Endothelial cell of umbilical vein (primary cell): Measurements from ENCODE around the gene ACTN1. TPM values are rescaled to one million over a fixed set of nuclear protein-coding genes. Genes with fewer than 3 reads are reported as not detected.

Experiments
- BruUV-seq: library from RNA; stranded (reverse); fragments of 400-500 nt; replicated peaks from 2 replicates; lab custom pipeline; 2021; lab: Mats Ljungman, UMichigan
- CTCF ChIA-PET: fragments of 300-600, 350-600 bp; sonication (Branson Sonifier 250); formaldehyde crosslinking; loops from one replicate; lab custom pipeline; 2021; ENCODE audit warnings: antibody characterized with exemption, inconsistent platforms; lab: Charles Lee
- POLR2A ChIA-PET: fragments of 300-600, 350-600 bp; sonication (Branson Sonifier 250); formaldehyde crosslinking; loops from one replicate; lab custom pipeline; 2021; ENCODE audit warnings: antibody characterized with exemption, inconsistent platforms; lab: Charles Lee
- DNase-seq: peaks from one replicate; pipeline ENCODE4 v3.0.0-alpha.2; 2011; ENCODE audit warnings: low read depth, low spot score
- FAIRE-seq: peaks from 2 replicates; lab custom pipeline; 2011; peaks lifted over from hg19 to GRCh38; lab: Jason Lieb, UNC
- H2AFZ ChIP-seq: 2 replicates; pipeline ENCODE4 v1.6.0; 2012; ENCODE audit warnings: low read depth, low read length, control low read depth, inconsistent platforms
- H3K27ac ChIP-seq: 2 replicates; pipeline ENCODE4 v1.5.1; 2011; ENCODE audit warnings: low read depth, mild to moderate bottlenecking, control low read depth, low read length, moderate library complexity; ENCODE audit not compliant: insufficient read depth
- H3K27me3 ChIP-seq, 2 experiments: 2 replicates each; pipeline versions ENCODE4 v1.6.0 to v1.6.1; 2011; ENCODE audit warnings: low read length in 2 of 2, mixed read lengths in 1 of 2; ENCODE audit not compliant: control insufficient read depth in 2 of 2, insufficient read depth in 2 of 2
- H3K36me3 ChIP-seq, 2 experiments: 2 replicates in 1 of 2; 3 replicates in 1 of 2; pipeline ENCODE4 v1.5.1; 2011; ENCODE audit warnings: low read length in 2 of 2, mild to moderate bottlenecking in 1 of 2, moderate library complexity in 1 of 2; ENCODE audit not compliant: control insufficient read depth in 2 of 2, insufficient read depth in 2 of 2; ENCODE audit errors: extremely low read depth in 1 of 2
- H3K4me1 ChIP-seq: 3 replicates; pipeline ENCODE4 v1.5.1; 2011; ENCODE audit warnings: mild to moderate bottlenecking, low read length; ENCODE audit not compliant: control insufficient read depth, insufficient read depth; ENCODE audit errors: extremely low read depth
- H3K4me2 ChIP-seq: 2 replicates; pipeline ENCODE4 v1.6.1; 2011; ENCODE audit warnings: low read length, control low read depth, mixed read lengths; ENCODE audit not compliant: insufficient read depth
- H3K4me3 ChIP-seq, 3 experiments: fragments of 200-600 bp in 1 of 3; sonication (generic), shearing (Covaris generic) in 1 of 3; replicated peaks in 1 of 3; 2 replicates each; pipeline ENCODE4 v1.5.1; 2011 to 2016; ENCODE audit warnings: control low read depth in 3 of 3, low read length in 3 of 3, mild to moderate bottlenecking in 2 of 3, inconsistent platforms in 1 of 3, low read depth in 1 of 3, moderate library complexity in 1 of 3; ENCODE audit not compliant: insufficient read depth in 1 of 3
- H3K79me2 ChIP-seq: 2 replicates; pipeline ENCODE4 v1.6.0; 2012; ENCODE audit warnings: low read length, inconsistent platforms; ENCODE audit not compliant: control insufficient read depth, insufficient read depth
- H3K9ac ChIP-seq: replicated peaks from 2 replicates; pipeline ENCODE3; 2011; ENCODE audit warnings: low read length, control low read depth; ENCODE audit not compliant: insufficient read depth; ENCODE audit errors: extremely low read depth
- H3K9me1 ChIP-seq: replicated peaks from 3 replicates; pipeline ENCODE4 v1.6.0; 2011; ENCODE audit warnings: mild to moderate bottlenecking, low read length; ENCODE audit not compliant: control insufficient read depth, insufficient read depth; ENCODE audit errors: extremely low read depth
- H3K9me3 ChIP-seq: replicated peaks from 2 replicates; pipeline ENCODE4 v1.5.1; 2012; ENCODE audit warnings: low read length, inconsistent platforms; ENCODE audit not compliant: control insufficient read depth, insufficient read depth
- H4K20me1 ChIP-seq: replicated peaks from 2 replicates; pipeline ENCODE3; 2011; ENCODE audit warnings: mild to moderate bottlenecking, low read length; ENCODE audit not compliant: control insufficient read depth, insufficient read depth; ENCODE audit errors: extremely low read depth
- CTCF ChIP-seq, 2 donors: IDR thresholded peaks; 1 replicate in 1 of 2; 2 replicates in 1 of 2; pipeline ENCODE4 v1.5.1; 2011; ENCODE audit warnings: low read length in 2 of 2, mild to moderate bottlenecking in 2 of 2, moderate library complexity in 2 of 2, control low read depth in 1 of 2, inconsistent platforms in 1 of 2, low read depth in 1 of 2; ENCODE audit not compliant: insufficient read depth in 1 of 2; ENCODE audit errors: extremely low read depth in 1 of 2
- EZH2 ChIP-seq: IDR thresholded peaks from 2 replicates; pipeline ENCODE4 v1.6.1; 2012; ENCODE audit warnings: borderline replicate concordance, low read depth, mild to moderate bottlenecking, moderate library complexity, low read length, inconsistent platforms; ENCODE audit not compliant: severe bottlenecking
- FOS ChIP-seq: IDR thresholded peaks from 2 replicates; pipeline ENCODE4 v1.6.1; 2011; ENCODE audit warnings: mild to moderate bottlenecking, low read length, moderate library complexity, borderline replicate concordance; ENCODE audit not compliant: insufficient read depth
- GATA2 ChIP-seq: IDR thresholded peaks from 2 replicates; pipeline ENCODE4 v1.7.0; 2011; ENCODE audit warnings: low read depth, mild to moderate bottlenecking, moderate library complexity, mixed read lengths, low read length; ENCODE audit not compliant: insufficient read length, insufficient read depth
- JUN ChIP-seq: IDR thresholded peaks from 2 replicates; pipeline ENCODE4 v1.6.1; 2011; ENCODE audit warnings: borderline replicate concordance, low read depth; ENCODE audit not compliant: insufficient read length, insufficient read depth
- MAX ChIP-seq: IDR thresholded peaks from 2 replicates; pipeline ENCODE4 v1.6.1; 2011; ENCODE audit not compliant: insufficient read depth, insufficient read length
- MYC ChIP-seq: IDR thresholded peaks from one replicate; pipeline ENCODE4 v1.6.1; 2011; ENCODE audit warnings: mild to moderate bottlenecking, low read depth, low read length
- POLR2A ChIP-seq: IDR thresholded peaks from 2 replicates; pipeline ENCODE4 v1.6.1; 2012; ENCODE audit warnings: low read depth, mild to moderate bottlenecking, control low read depth, low read length
- POLR2AphosphoS5 ChIP-seq: IDR thresholded peaks from 2 replicates; pipeline ENCODE4 v1.6.1; 2012; ENCODE audit warnings: low read depth, mild to moderate bottlenecking, control low read depth, low read length, moderate library complexity; ENCODE audit not compliant: insufficient read depth
- dilution Hi-C: fragments of 300-500 bp; cut with MboI; formaldehyde crosslinking; loops from one replicate; pipeline ENCODE4 v1.15.0; 2019; ENCODE audit warnings: low sequenced_read_pairs; ENCODE audit not compliant: extremely low pct_ligation_motif_present
- intact Hi-C: fragments of 100-400 bp; cut with micrococcal nuclease; formaldehyde crosslinking; loops from one replicate; pipeline ENCODE4 v1.10.0; 2022
- polyA plus RNA-seq, 4 experiments: library from polyadenylated mRNA; depleted of rRNA in 3 of 4; stranded (reverse) in 3 of 4; unstranded in 1 of 4; fragments of >200 nt; gene quantifications; 2 replicates each; pipeline versions ENCODE4 v1.2.1 to v1.2.3, GENCODE V29; 2011 to 2012; ENCODE audit warnings: missing spikeins in 1 of 4
- total RNA-seq: library from RNA; stranded (reverse); gene quantifications from 2 replicates; pipeline ENCODE4 v1.2.3, GENCODE V29; 2021

Gene ACTN1
- total and polyA plus RNA-seq, 2 donors (not counting 3 experiments of a cell fraction or from before 2014, with no cell fraction given), result 442 to 463 TPM

GRCh38 chr14:68828698-68829097 lies 150.4 kb downstream of the ACTN1 start:
- no peaks in the 10 kb centered on the region for H3K9me3 ChIP-seq
- H4K20me1 ChIP-seq, result no peaks in the 10 kb centered on the region
- H3K4me1 ChIP-seq, result no peaks in the 10 kb centered on the region
- no TSS peak for BruUV-seq
- H3K27ac ChIP-seq, result no peak overlapping the region
- no peak for DNase-seq
- dilution Hi-C loops (no loop called here), intact Hi-C loops (no loop called here)
- no peak overlapping the region for H3K4me3 ChIP-seq
- ChIA-PET POLR2A (no interaction called here), CTCF (interaction anchor here (2.0 to 7.1 kb wide), 2 partner anchors 14 to 279 kb away, joined by 5 to 65 read pairs; no protein-coding TSS in a partner anchor)
- TF ChIP-seq GATA2, result no peak
- TF ChIP-seq JUN, result no peak
- no peak for TF ChIP-seq POLR2A
- no peak for TF ChIP-seq POLR2AphosphoS5
- TF ChIP-seq CTCF (IDR thresholded peaks at IDR 0.05; ENCODE audit: extremely low read depth in 1 of 2, insufficient read depth in 1 of 2, low read depth in 1 of 2, low read length in 2 of 2), result no peak
- no peak for TF ChIP-seq MAX
- TF ChIP-seq MYC, result no peak
- no peak for TF ChIP-seq FOS
- TF ChIP-seq EZH2, result no peak
- no peaks in the 10 kb centered on the region for H3K27me3 ChIP-seq
- no peaks in the 10 kb centered on the region for H3K36me3 ChIP-seq
- no peak for FAIRE-seq
- H3K9me1 ChIP-seq, result no peaks in the 10 kb centered on the region
- no peak overlapping the region for H3K9ac ChIP-seq
- H2AFZ ChIP-seq, result no peak overlapping the region
- no peaks in the 10 kb centered on the region for H3K79me2 ChIP-seq
- H3K4me2 ChIP-seq, result no peak overlapping the region
